BLaER1 (cell line): ENCODE data around the gene MCM3.

Experiments used
- H3K27ac ChIP-seq: shearing (Covaris generic); formaldehyde crosslinking; 2 replicates; pipeline ENCODE4 v1.8.1; 2022
- H3K27me3 ChIP-seq: shearing (Covaris generic); formaldehyde crosslinking; 2 replicates; pipeline ENCODE4 v1.8.1; 2022
- H3K36me3 ChIP-seq: shearing (Covaris generic); formaldehyde crosslinking; 2 replicates; pipeline ENCODE4 v1.8.1; 2022
- H3K4me1 ChIP-seq: shearing (Covaris generic); formaldehyde crosslinking; 2 replicates; pipeline ENCODE4 v1.8.1; 2022
- H3K4me2 ChIP-seq: shearing (Covaris generic); formaldehyde crosslinking; 2 replicates; pipeline ENCODE4 v1.8.1; 2022
- H3K4me3 ChIP-seq: shearing (Covaris generic); formaldehyde crosslinking; 2 replicates; pipeline ENCODE4 v1.8.1; 2022
- H3K9ac ChIP-seq: shearing (Covaris generic); formaldehyde crosslinking; 2 replicates; pipeline ENCODE4 v1.8.1; 2022
- H3K9me3 ChIP-seq: shearing (Covaris generic); formaldehyde crosslinking; 2 replicates; pipeline ENCODE4 v1.8.1; 2022
- H4K20me1 ChIP-seq: shearing (Covaris generic); formaldehyde crosslinking; 2 replicates; pipeline ENCODE4 v1.8.1; 2022
- Cebpa-rat ChIP-seq: shearing (Covaris generic); IDR thresholded peaks from 2 replicates; pipeline ENCODE4 v1.8.1; 2022

MCM3 gene

DNA sequence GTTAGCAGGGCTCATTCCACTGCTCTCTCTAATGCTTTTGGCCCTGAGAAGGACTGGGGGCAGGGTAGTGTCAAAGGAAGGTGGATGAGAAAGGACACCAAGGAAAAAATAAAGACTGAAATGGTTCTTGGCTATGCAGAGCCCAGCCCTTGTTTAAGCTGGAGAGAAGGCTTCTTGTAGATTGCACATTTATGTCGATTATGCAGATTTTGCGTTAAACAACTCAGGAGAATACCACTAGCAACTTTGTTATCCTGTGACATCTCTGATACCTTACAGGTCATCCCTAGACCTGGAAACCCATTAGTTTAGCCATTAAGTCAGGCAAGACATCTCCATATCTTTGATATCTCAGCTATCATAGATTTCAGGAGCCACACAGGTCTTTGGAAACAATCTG, 29.1 kb downstream of the MCM3 start:
- no peak overlapping the region for H3K4me2 ChIP-seq

DNA sequence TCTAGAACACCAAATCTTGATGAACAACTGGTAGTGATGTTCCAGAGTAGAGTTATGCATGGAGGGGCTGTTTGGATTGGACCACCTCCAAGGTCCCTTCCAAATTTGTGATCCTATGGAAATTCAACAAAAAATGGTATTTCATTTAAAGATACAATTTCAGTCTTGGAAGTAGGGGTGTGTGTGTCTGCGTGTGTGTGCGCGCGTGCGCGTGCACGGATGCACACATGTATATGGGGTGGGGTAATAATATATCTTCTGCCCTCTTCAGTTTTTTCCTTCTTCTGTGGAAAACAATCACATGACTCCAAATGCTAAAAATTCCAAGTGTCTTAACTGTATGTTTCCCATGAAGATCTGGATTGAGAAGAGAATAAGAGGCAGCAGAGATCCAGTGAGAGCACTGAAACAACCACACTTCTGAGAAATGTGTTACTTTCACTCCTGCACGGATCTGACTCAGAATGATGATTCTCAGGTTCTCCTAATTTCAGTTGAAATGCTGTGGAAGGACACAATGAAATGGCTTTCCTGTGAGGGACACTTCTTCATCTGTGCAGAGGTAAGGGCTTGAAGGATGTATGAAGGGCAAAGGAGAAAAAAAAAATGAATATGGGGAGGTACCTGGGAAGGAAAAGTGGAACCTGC, 29.7 kb downstream of the MCM3 start:
- peaks cover 2% of the 10 kb centered on the region; the same call in 1 of the 2 replicates for H3K36me3 ChIP-seq
- no peak for TF ChIP-seq Cebpa-rat
- H3K4me3 ChIP-seq = no peak overlapping the region
- H3K27ac ChIP-seq = no peak overlapping the region
- H3K9ac ChIP-seq = no peak overlapping the region
- H3K4me2 ChIP-seq = no peak overlapping the region
- no peaks in the 10 kb centered on the region for H3K27me3 ChIP-seq
- no peaks in the 10 kb centered on the region for H3K4me1 ChIP-seq
- H3K9me3 ChIP-seq = no peaks in the 10 kb centered on the region
- H4K20me1 ChIP-seq = no peaks in the 10 kb centered on the region

More for the DNA sequence above, 29.1 kb downstream of the MCM3 start:
- Histone ChIP-seq H3K4me3 (no peak overlapping the region), H3K9me3 (no peaks in the 10 kb centered on the region), H3K9ac (no peak overlapping the region), H3K27ac (no peak overlapping the region), H3K36me3 (peaks cover 8% of the 10 kb centered on the region), H4K20me1 (no peaks in the 10 kb centered on the region), H3K27me3 (no peaks in the 10 kb centered on the region), H3K4me1 (no peaks in the 10 kb centered on the region)
- no peak for TF ChIP-seq Cebpa-rat

DNA sequence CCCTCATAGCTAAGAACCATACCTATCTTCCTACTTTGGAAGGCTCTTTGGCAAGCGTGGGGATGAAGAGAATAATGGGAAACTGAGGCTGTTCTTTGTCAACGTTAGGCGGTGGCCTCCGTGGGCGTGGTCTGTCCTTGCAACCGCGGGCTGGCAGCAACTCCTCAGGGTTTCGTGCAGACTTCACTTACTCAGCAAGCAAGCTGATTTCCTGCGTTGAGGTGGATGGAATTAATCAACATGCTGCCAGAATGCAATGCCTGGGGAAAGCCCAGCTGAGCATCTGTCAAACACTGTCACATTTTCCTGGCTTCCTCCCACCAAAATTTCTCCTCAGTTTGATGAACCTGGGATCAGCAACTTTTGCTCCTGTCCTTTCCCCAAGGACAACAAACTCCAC, 31.0 kb downstream of the MCM3 start:
- H3K36me3 ChIP-seq = no peaks in the 10 kb centered on the region
- no peaks in the 10 kb centered on the region for H4K20me1 ChIP-seq
- no peak overlapping the region for H3K9ac ChIP-seq
- H3K4me1 ChIP-seq = no peaks in the 10 kb centered on the region
- no peaks in the 10 kb centered on the region for H3K9me3 ChIP-seq
- no peak overlapping the region for H3K4me2 ChIP-seq
- H3K4me3 ChIP-seq = no peak overlapping the region
- TF ChIP-seq Cebpa-rat = no peak
- no peaks in the 10 kb centered on the region for H3K27me3 ChIP-seq
- no peak overlapping the region for H3K27ac ChIP-seq

DNA sequence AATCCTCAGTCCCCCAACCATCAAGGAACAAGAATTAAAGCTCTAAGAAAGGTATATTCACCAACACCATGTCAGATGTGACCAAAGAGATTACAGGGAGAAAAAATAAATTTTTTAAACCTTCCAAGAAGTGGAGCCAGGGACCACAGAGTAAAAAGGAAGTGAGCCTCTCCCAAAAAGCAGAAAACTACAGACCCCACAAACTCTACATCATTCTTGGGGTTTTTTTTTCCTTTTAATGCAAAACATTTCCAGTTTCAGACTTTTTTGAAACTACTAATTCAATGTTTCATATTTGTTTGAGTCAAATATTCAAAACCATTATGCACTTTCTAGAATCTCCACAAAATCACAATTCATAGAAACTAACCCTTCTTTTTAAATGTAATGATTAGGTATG, 33.4 kb downstream of the MCM3 start:
- Histone ChIP-seq H3K4me2 (no peak overlapping the region), H3K4me3 (no peak overlapping the region), H3K36me3 (no peaks in the 10 kb centered on the region), H3K27ac (no peak overlapping the region), H4K20me1 (no peaks in the 10 kb centered on the region), H3K4me1 (no peaks in the 10 kb centered on the region), H3K9me3 (no peaks in the 10 kb centered on the region), H3K9ac (no peak overlapping the region), H3K27me3 (no peaks in the 10 kb centered on the region)
- TF ChIP-seq Cebpa-rat = no peak

DNA sequence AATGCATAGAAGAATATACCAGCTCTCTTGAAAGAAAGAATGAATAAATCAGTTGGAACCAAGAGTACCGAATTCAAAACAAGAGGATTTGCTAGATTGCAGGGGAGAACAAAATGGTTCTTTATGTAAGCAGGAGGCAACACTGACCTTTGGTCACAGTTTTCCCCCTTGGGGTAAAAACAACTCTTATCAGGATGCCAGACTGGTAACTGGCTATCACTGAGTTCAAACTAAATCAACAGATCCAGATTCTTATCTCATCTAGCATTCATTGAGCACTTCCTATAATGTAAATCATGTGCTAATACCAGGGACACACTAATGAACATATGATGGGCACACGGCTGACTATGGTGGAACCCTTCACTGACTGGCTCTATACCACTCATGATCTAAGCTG, 35.5 kb downstream of the MCM3 start:
- Histone ChIP-seq H3K4me2 (no peak overlapping the region), H4K20me1 (no peaks in the 10 kb centered on the region), H3K27me3 (no peaks in the 10 kb centered on the region), H3K36me3 (no peaks in the 10 kb centered on the region), H3K9me3 (no peaks in the 10 kb centered on the region), H3K9ac (no peak overlapping the region), H3K27ac (no peak overlapping the region), H3K4me1 (no peaks in the 10 kb centered on the region), H3K4me3 (no peak overlapping the region)
- TF ChIP-seq Cebpa-rat = no peak

DNA sequence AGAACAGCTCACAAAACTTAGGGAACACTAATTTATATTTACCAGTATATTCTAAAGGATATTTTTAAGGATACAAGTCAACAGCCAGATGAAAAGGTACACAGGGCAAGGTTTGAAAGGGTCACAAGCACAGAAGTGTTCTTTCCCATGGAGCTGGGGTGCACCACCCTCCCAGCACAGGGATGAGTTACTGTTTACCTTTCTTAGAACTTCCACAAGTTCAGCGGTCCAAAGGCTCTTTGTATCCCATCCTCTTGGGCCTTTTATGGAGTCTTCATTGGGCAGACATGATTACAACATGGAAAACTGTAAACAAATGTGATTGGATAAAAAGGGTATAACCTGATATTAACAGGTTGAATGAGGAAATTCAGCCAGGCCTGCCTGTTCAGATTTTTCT, 39.1 kb downstream of the MCM3 start:
- H3K27me3 ChIP-seq = no peaks in the 10 kb centered on the region
- no peak overlapping the region for H3K4me2 ChIP-seq
- no peak overlapping the region for H3K9ac ChIP-seq
- no peak for TF ChIP-seq Cebpa-rat
- H3K27ac ChIP-seq = no peak overlapping the region
- no peaks in the 10 kb centered on the region for H3K9me3 ChIP-seq
- H3K36me3 ChIP-seq = no peaks in the 10 kb centered on the region
- no peaks in the 10 kb centered on the region for H4K20me1 ChIP-seq
- no peak overlapping the region for H3K4me3 ChIP-seq
- no peaks in the 10 kb centered on the region for H3K4me1 ChIP-seq

DNA sequence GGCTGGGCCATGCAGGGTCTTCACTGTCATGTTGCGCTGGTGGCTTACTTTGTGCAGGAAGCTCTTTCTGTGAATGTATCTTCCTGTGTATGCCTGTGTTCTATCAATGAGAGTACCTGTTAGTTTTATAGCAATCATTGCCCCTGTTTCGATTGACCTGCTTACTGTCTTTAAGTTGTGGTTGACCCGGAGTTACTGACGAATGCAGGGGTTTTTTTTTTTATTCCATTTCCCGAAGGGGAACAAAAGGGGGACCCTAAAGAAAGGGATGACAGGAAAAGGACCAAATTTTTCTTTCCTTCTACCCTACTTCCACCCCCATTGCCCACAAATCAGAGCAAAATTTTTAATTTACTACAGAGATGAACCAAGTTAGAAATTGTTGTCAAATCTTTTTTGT, 40.1 kb downstream of the MCM3 start, which contains the start of gene IL17F:
TSS of gene IL17F (minus strand) at position 101 of the 400 bp plus-strand sequence. CDS start at position 30, 71 bp downstream.
- Histone ChIP-seq H3K27me3 (no peaks in the 10 kb centered on the region), H3K36me3 (no peaks in the 10 kb centered on the region), H3K4me1 (no peaks in the 10 kb centered on the region), H3K4me3 (no peak within 1 kb of the TSS), H3K4me2 (no peak within 1 kb of the TSS), H3K9me3 (no peaks in the 10 kb centered on the region), H4K20me1 (no peaks in the 10 kb centered on the region), H3K9ac (no peak within 1 kb of the TSS), H3K27ac (no peak within 1 kb of the TSS)
- TF ChIP-seq Cebpa-rat = no peak

DNA sequence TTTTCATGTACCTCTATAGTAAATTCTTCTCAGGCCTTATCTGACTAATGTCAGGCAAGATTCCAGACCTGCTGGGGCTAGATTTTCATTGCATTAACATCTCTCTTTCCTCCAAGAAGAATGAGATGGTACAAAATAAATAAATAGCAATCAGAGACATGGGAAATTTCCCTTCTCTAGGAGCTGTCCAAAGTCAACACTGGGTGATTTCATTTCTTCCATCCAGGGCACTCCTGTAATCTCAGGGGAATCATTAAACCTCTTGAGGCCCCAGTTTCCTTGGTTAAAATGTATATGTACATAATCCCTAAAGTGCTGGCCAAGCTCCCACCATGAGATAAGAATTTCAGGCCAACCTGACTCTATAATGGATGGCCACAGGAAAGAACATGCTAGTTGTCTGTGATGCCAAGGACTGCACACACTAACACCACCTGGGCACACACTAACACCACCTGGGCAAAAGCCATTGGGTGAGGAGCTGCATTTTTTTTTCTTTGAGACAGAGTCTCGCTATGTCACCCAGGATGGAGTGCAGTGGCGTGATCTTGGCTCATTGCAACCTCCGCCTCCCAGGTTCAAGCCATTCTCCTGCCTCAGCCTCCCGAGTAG, 41.2 kb downstream of the MCM3 start:
- no peak for TF ChIP-seq Cebpa-rat
- Histone ChIP-seq H3K4me1 (no peaks in the 10 kb centered on the region), H3K9me3 (no peaks in the 10 kb centered on the region), H3K9ac (no peak overlapping the region), H3K4me3 (no peak overlapping the region), H3K27me3 (no peaks in the 10 kb centered on the region), H3K4me2 (no peak overlapping the region), H3K27ac (no peak overlapping the region), H4K20me1 (no peaks in the 10 kb centered on the region), H3K36me3 (no peaks in the 10 kb centered on the region)

DNA sequence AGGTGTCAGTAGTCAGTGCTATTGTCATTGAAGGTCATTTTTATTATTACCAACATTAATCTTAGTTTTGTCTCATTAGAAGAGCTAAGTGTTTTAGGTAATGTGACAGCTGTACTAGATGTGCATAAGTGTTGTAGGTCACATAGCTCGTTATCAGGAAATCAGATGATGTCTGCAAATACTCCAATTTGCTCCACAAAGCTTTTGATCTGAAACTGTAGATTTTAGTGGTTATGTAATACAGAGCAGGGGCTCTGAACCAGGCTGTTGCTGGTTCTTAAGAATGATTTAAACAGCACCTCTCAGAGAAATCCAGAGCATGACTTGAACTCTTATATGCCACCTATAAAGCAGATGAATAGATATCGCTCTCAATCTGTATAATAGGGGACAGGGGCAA, 42.7 kb downstream of the MCM3 start:
- Histone ChIP-seq H3K4me1 (no peaks in the 10 kb centered on the region), H3K9ac (no peak overlapping the region), H3K36me3 (no peaks in the 10 kb centered on the region), H4K20me1 (no peaks in the 10 kb centered on the region), H3K27ac (no peak overlapping the region), H3K9me3 (no peaks in the 10 kb centered on the region), H3K4me2 (no peak overlapping the region), H3K27me3 (no peaks in the 10 kb centered on the region), H3K4me3 (no peak overlapping the region)
- TF ChIP-seq Cebpa-rat = no peak

DNA sequence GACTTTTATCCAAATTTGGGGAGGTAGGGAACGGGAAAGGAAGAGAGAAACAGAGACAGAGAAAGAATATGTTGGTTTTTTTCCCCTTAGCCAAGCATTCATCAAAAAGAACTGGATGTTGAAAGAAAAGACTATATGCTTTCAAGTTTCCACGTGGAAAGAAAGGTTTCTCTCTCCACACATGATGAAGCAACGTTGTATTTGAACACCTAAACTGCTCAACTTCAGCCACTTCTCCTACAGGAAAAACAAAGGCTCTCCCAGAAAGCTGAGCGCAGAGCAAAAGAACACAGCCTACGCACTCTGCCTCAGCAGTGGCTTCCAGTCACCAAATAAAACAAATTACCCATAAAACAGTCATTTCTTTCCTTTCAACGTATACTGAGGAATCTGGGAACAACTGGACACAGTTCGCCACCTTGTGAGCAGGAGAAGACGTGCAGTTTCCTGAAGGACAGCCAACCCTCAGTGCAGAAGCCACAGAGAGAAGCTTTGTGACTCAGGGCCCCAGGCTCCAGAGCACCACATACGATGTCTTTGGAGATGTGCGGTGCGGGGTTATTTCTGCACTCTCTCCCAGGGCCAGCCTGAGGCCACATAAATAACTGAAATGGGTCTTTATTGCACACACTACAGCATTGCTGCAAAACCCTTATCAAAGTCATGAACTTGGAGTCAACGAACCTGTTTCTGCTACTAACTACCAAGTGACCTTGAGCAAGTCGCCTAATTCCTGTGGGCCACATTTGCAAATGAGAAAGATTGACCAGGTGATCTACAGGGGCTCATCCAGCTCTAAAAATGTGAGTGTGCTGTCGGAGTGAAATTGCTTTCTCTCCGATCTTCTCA, 50.3 kb downstream of the MCM3 start:
- H3K4me2 ChIP-seq = 0 out of 2 replicates have a peak overlapping the region, but pooled peaks have one; percentile 4
- no peak overlapping the region for H3K9ac ChIP-seq

More for the DNA sequence above, 50.3 kb downstream of the MCM3 start:
- Histone ChIP-seq H3K4me3 (no peak overlapping the region), H3K4me1 (0 out of 2 replicates have a peak, but pooled peaks cover 5% of the 10 kb centered on the region), H4K20me1 (no peaks in the 10 kb centered on the region), H3K9me3 (no peaks in the 10 kb centered on the region), H3K36me3 (no peaks in the 10 kb centered on the region), H3K27ac (no peak overlapping the region), H3K27me3 (no peaks in the 10 kb centered on the region)
- no peak for TF ChIP-seq Cebpa-rat
